ENCODE results near the gene TFEC.

The TFEC gene

GRCh38 chr7:116045532-116045931 lies 15.0 kb upstream of the TFEC start:
- no peak for DNase-seq
- no peaks in the 10 kb centered on the region for H3K27me3 ChIP-seq (replicated peaks in 2 of 5; ENCODE audit: control insufficient read depth in 4 of 5, insufficient read depth in 5 of 5, low read length in 4 of 5)
- H3K4me3 ChIP-seq (ENCODE audit: control insufficient read depth in 1 of 7, extremely low read depth in 1 of 7, insufficient read depth in 4 of 7, low read depth in 2 of 7, low read length in 6 of 7) = no peak overlapping the region
- CTCF ChIA-PET = interaction anchor here (1.1 kb wide), 1 partner anchor 9 kb away, joined by 4 read pairs; no protein-coding TSS in a partner anchor
- no peak overlapping the region for H3K27ac ChIP-seq (ENCODE audit: insufficient read depth in 1 of 2, low read depth in 1 of 2, low read length in 2 of 2, poor library complexity in 1 of 2, severe bottlenecking in 2 of 2)
- POLR2A ChIA-PET = no interaction called here
- peaks cover 0 to 6% (median 0%) of the 10 kb centered on the region in 5 experiments for H3K9me3 ChIP-seq (ENCODE audit: control extremely low read depth in 1 of 5, control insufficient read depth in 4 of 5, insufficient read depth in 2 of 5, low read depth in 1 of 5, low read length in 4 of 5)
- WGBS (ENCODE audit: insufficient coverage) = 94% methylated on average over 3 of the region's 6 CpGs
- H3K36me3 ChIP-seq (ENCODE audit: control insufficient read depth in 4 of 4, insufficient read depth in 4 of 4, low read length in 3 of 4) = no peaks in the 10 kb centered on the region
- no peaks in the 10 kb centered on the region for H3K4me1 ChIP-seq (ENCODE audit: control extremely low read depth in 1 of 4, control insufficient read depth in 4 of 4, insufficient read depth in 4 of 4, low read length in 3 of 4)

GRCh38 chr7:116041615-116042014 lies 11.1 kb upstream of the TFEC start:
- Histone ChIP-seq H3K4me1 (ENCODE audit: control extremely low read depth in 1 of 4, control insufficient read depth in 4 of 4, insufficient read depth in 4 of 4, low read length in 3 of 4) (no peaks in the 10 kb centered on the region), H3K27ac (ENCODE audit: insufficient read depth in 1 of 2, low read depth in 1 of 2, low read length in 2 of 2, poor library complexity in 1 of 2, severe bottlenecking in 2 of 2) (no peak overlapping the region), H3K9me3 (ENCODE audit: control extremely low read depth in 1 of 5, control insufficient read depth in 4 of 5, insufficient read depth in 2 of 5, low read depth in 1 of 5, low read length in 4 of 5) (no peaks in the 10 kb centered on the region), H3K36me3 (ENCODE audit: control insufficient read depth in 4 of 4, insufficient read depth in 4 of 4, low read length in 3 of 4) (no peaks in the 10 kb centered on the region), H3K4me3 (ENCODE audit: control insufficient read depth in 1 of 7, extremely low read depth in 1 of 7, insufficient read depth in 4 of 7, low read depth in 2 of 7, low read length in 6 of 7) (no peak overlapping the region), H3K27me3 (replicated peaks in 2 of 5; ENCODE audit: control insufficient read depth in 4 of 5, insufficient read depth in 5 of 5, low read length in 4 of 5) (no peaks in the 10 kb centered on the region)
- DNase-seq = no peak
- ChIA-PET CTCF (no interaction called here), POLR2A (interaction anchor here (1.1 kb wide), 1 partner anchor 13 kb away, joined by 7 read pairs; no protein-coding TSS in a partner anchor)
- 100% methylated on average over 3 of the region's 4 CpGs for WGBS (ENCODE audit: insufficient coverage)

GRCh38 chr7:116037401-116037800 lies 6.8 kb upstream of the TFEC start:
- Histone ChIP-seq H3K4me1 (ENCODE audit: control extremely low read depth in 1 of 4, control insufficient read depth in 4 of 4, insufficient read depth in 4 of 4, low read length in 3 of 4) (peaks cover 0 to 3% (median 0%) of the 10 kb centered on the region in 4 experiments), H3K9me3 (ENCODE audit: control extremely low read depth in 1 of 5, control insufficient read depth in 4 of 5, insufficient read depth in 2 of 5, low read depth in 1 of 5, low read length in 4 of 5) (peaks cover 0 to 1% (median 0%) of the 10 kb centered on the region in 5 experiments), H3K4me3 (ENCODE audit: control insufficient read depth in 1 of 7, extremely low read depth in 1 of 7, insufficient read depth in 4 of 7, low read depth in 2 of 7, low read length in 6 of 7) (no peak overlapping the region), H3K36me3 (ENCODE audit: control insufficient read depth in 4 of 4, insufficient read depth in 4 of 4, low read length in 3 of 4) (no peaks in the 10 kb centered on the region), H3K27ac (ENCODE audit: insufficient read depth in 1 of 2, low read depth in 1 of 2, low read length in 2 of 2, poor library complexity in 1 of 2, severe bottlenecking in 2 of 2) (no peak overlapping the region), H3K27me3 (replicated peaks in 2 of 5; ENCODE audit: control insufficient read depth in 4 of 5, insufficient read depth in 5 of 5, low read length in 4 of 5) (no peaks in the 10 kb centered on the region)
- ChIA-PET CTCF (interaction anchor here (1.2 to 1.4 kb wide), 2 partner anchors 8 to 15 kb away, joined by 3 to 4 read pairs; no protein-coding TSS in a partner anchor), POLR2A (no interaction called here)
- WGBS (ENCODE audit: insufficient coverage) = no CpG with 5 or more reads among the region's 2 CpGs
- DNase-seq = no peak

GRCh38 chr7:116034411-116034810 lies 3.8 kb upstream of the TFEC start:
- H3K36me3 ChIP-seq (ENCODE audit: control insufficient read depth in 4 of 4, insufficient read depth in 4 of 4, low read length in 3 of 4) = no peaks in the 10 kb centered on the region
- CTCF ChIA-PET = interaction anchor here (1.8 kb wide), 1 partner anchor 9 kb away, joined by 4 read pairs; no protein-coding TSS in a partner anchor
- peaks cover 0 to 13% (median 9%) of the 10 kb centered on the region in 4 experiments for H3K4me1 ChIP-seq (ENCODE audit: control extremely low read depth in 1 of 4, control insufficient read depth in 4 of 4, insufficient read depth in 4 of 4, low read length in 3 of 4)
- H3K4me3 ChIP-seq (ENCODE audit: control insufficient read depth in 1 of 7, extremely low read depth in 1 of 7, insufficient read depth in 4 of 7, low read depth in 2 of 7, low read length in 6 of 7) = no peak overlapping the region
- peaks cover 0 to 1% (median 0%) of the 10 kb centered on the region in 5 experiments for H3K9me3 ChIP-seq (ENCODE audit: control extremely low read depth in 1 of 5, control insufficient read depth in 4 of 5, insufficient read depth in 2 of 5, low read depth in 1 of 5, low read length in 4 of 5)
- 88% methylated on average over 1 of the region's 3 CpGs for WGBS (ENCODE audit: insufficient coverage)
- POLR2A ChIA-PET = no interaction called here
- H3K27me3 ChIP-seq (replicated peaks in 2 of 5; ENCODE audit: control insufficient read depth in 4 of 5, insufficient read depth in 5 of 5, low read length in 4 of 5) = no peaks in the 10 kb centered on the region
- DNase-seq = no peak
- no peak overlapping the region for H3K27ac ChIP-seq (ENCODE audit: insufficient read depth in 1 of 2, low read depth in 1 of 2, low read length in 2 of 2, poor library complexity in 1 of 2, severe bottlenecking in 2 of 2)

GRCh38 chr7:116032886-116033285 lies 2.3 kb upstream of the TFEC start:
- WGBS (ENCODE audit: insufficient coverage) = 100% methylated on average over 2 of the region's 2 CpGs
- Histone ChIP-seq H3K27me3 (replicated peaks in 2 of 5; ENCODE audit: control insufficient read depth in 4 of 5, insufficient read depth in 5 of 5, low read length in 4 of 5) (no peaks in the 10 kb centered on the region), H3K9me3 (ENCODE audit: control extremely low read depth in 1 of 5, control insufficient read depth in 4 of 5, insufficient read depth in 2 of 5, low read depth in 1 of 5, low read length in 4 of 5) (peaks cover 0 to 1% (median 0%) of the 10 kb centered on the region in 5 experiments), H3K4me1 (ENCODE audit: control extremely low read depth in 1 of 4, control insufficient read depth in 4 of 4, insufficient read depth in 4 of 4, low read length in 3 of 4) (peaks cover 0 to 18% (median 13%) of the 10 kb centered on the region in 4 experiments), H3K36me3 (ENCODE audit: control insufficient read depth in 4 of 4, insufficient read depth in 4 of 4, low read length in 3 of 4) (no peaks in the 10 kb centered on the region), H3K27ac (ENCODE audit: insufficient read depth in 1 of 2, low read depth in 1 of 2, low read length in 2 of 2, poor library complexity in 1 of 2, severe bottlenecking in 2 of 2) (no peak overlapping the region), H3K4me3 (ENCODE audit: control insufficient read depth in 1 of 7, extremely low read depth in 1 of 7, insufficient read depth in 4 of 7, low read depth in 2 of 7, low read length in 6 of 7) (no peak overlapping the region)
- CTCF ChIA-PET = interaction anchor here (1.8 kb wide), 1 partner anchor 10 kb away, joined by 4 read pairs; no protein-coding TSS in a partner anchor
- DNase-seq = no peak
- POLR2A ChIA-PET = no interaction called here

- Histone ChIP-seq H3K27me3 (replicated peaks in 2 of 5; ENCODE audit: control insufficient read depth in 4 of 5, insufficient read depth in 5 of 5, low read length in 4 of 5) (no peaks in the 10 kb centered on the region), H3K27ac (ENCODE audit: insufficient read depth in 1 of 2, low read depth in 1 of 2, low read length in 2 of 2, poor library complexity in 1 of 2, severe bottlenecking in 2 of 2) (peak overlapping the region; percentile 74 to 92), H3K4me3 (ENCODE audit: control insufficient read depth in 1 of 7, extremely low read depth in 1 of 7, insufficient read depth in 4 of 7, low read depth in 2 of 7, low read length in 6 of 7) (peak overlapping the region in 6 of 7 experiments; percentile 59 to 91 (median 75)), H3K9me3 (ENCODE audit: control extremely low read depth in 1 of 5, control insufficient read depth in 4 of 5, insufficient read depth in 2 of 5, low read depth in 1 of 5, low read length in 4 of 5) (peaks cover 0 to under 1% (median 0%) of the 10 kb centered on the region in 5 experiments), H3K36me3 (ENCODE audit: control insufficient read depth in 4 of 4, insufficient read depth in 4 of 4, low read length in 3 of 4) (peaks cover 0 to 3% (median 0%) of the 10 kb centered on the region in 4 experiments), H3K4me1 (ENCODE audit: control extremely low read depth in 1 of 4, control insufficient read depth in 4 of 4, insufficient read depth in 4 of 4, low read length in 3 of 4) (peaks cover 22 to 57% (median 48%) of the 10 kb centered on the region in 4 experiments)
- no peak for DNase-seq
- POLR2A ChIA-PET = interaction anchor here (1.2 kb wide), 1 partner anchor 13 kb away, joined by 7 read pairs; no protein-coding TSS in a partner anchor
- CTCF ChIA-PET = interaction anchor here (1.5 kb wide), 1 partner anchor 33 kb away, joined by 3 read pairs; no protein-coding TSS in a partner anchor
- no CpG with 5 or more reads among the region's 2 CpGs for WGBS (ENCODE audit: insufficient coverage)
These were observed 1.8 kb downstream of the TFEC start for GRCh38 chr7:116028787-116029186.

GRCh38 chr7:116027786-116028185 lies 2.8 kb downstream of the TFEC start:
- CTCF ChIA-PET = no interaction called here
- H3K4me3 ChIP-seq (ENCODE audit: control insufficient read depth in 1 of 7, extremely low read depth in 1 of 7, insufficient read depth in 4 of 7, low read depth in 2 of 7, low read length in 6 of 7) = peak overlapping the region in 6 of 7 experiments; percentile 59 to 91 (median 75)
- POLR2A ChIA-PET = no interaction called here
- peak overlapping the region; percentile 74 to 92 for H3K27ac ChIP-seq (ENCODE audit: insufficient read depth in 1 of 2, low read depth in 1 of 2, low read length in 2 of 2, poor library complexity in 1 of 2, severe bottlenecking in 2 of 2)
- WGBS (ENCODE audit: insufficient coverage) = 0% methylated on average over 2 of the region's 5 CpGs
- no peak for DNase-seq
- no peaks in the 10 kb centered on the region for H3K27me3 ChIP-seq (replicated peaks in 2 of 5; ENCODE audit: control insufficient read depth in 4 of 5, insufficient read depth in 5 of 5, low read length in 4 of 5)
- no peaks in the 10 kb centered on the region for H3K9me3 ChIP-seq (ENCODE audit: control extremely low read depth in 1 of 5, control insufficient read depth in 4 of 5, insufficient read depth in 2 of 5, low read depth in 1 of 5, low read length in 4 of 5)
- peaks cover 0 to 3% (median 0%) of the 10 kb centered on the region in 4 experiments for H3K36me3 ChIP-seq (ENCODE audit: control insufficient read depth in 4 of 4, insufficient read depth in 4 of 4, low read length in 3 of 4)
- peaks cover 24 to 65% (median 53%) of the 10 kb centered on the region in 4 experiments for H3K4me1 ChIP-seq (ENCODE audit: control extremely low read depth in 1 of 4, control insufficient read depth in 4 of 4, insufficient read depth in 4 of 4, low read length in 3 of 4)

Data from common myeloid progenitor, CD34-positive (primary cell).